GM19023 (cell line): Measurements from ENCODE around the gene IL31RA.

Experiments
- ATAC-seq: cut with Tn5 transposase; IDR thresholded peaks from one replicate; pipeline ENCODE4 v1.9.1; 2021; ENCODE audit warnings: mild to moderate bottlenecking, moderate library complexity; ENCODE audit not compliant: unreplicated experiment

IL31RA gene

DNA sequence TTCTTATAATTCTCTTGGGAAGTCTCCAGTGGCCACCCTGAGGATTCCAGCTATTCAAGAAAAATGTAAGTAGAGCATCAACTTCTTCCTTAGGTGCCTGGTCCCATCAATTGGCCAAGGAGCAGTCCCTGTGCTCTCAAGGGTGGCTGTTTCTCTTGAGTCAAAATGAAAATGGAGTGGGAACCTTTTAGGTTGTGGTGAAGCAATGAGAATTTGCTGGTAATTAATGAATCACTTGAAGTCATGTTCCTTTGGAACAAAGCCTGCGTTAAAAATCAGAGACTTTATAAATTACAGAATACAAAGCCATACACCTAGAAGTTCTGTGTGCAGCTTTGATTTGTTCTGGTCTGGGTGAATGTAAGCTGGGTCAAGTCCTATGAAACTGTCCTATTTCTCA lies 48.9 kb downstream of the IL31RA start:
- no peak for ATAC-seq

DNA sequence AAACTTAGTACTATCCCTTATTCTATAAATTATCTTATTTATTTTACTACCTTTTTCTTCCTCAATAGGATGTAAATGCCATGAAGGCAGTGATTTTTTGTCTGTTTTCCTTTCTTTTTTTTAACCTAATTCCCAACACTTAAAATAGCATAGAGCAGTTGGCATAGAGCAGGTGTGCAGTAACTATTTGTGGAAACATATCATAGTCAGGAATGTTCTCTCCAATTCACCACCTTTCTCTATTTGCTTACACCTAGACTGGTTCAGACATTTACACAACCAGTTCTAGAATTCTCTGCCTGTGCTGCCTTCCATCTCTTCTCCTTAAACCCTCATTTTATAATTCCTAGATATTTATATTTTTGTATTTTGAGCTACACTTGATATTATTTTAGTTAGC lies 49.6 kb downstream of the IL31RA start:
- no peak for ATAC-seq

DNA sequence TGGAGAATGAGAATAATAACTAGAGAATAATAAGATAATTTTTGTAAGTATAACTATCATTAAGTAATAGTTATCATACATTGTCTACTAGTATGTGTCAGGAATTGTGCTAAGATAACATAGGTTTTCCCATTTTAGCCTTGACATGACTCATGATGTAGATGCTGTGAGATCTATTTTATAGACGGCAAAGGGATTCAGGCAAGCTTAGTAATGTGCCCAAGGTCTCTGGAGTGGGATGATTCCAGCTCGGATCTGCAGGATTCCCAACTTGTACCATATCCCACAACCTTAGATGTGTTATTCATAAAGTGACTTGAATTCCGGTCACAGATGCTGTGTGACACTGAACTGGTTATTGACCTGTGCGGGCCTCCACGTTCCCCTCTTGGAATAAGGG lies 51.5 kb downstream of the IL31RA start:
- no peak for ATAC-seq

DNA sequence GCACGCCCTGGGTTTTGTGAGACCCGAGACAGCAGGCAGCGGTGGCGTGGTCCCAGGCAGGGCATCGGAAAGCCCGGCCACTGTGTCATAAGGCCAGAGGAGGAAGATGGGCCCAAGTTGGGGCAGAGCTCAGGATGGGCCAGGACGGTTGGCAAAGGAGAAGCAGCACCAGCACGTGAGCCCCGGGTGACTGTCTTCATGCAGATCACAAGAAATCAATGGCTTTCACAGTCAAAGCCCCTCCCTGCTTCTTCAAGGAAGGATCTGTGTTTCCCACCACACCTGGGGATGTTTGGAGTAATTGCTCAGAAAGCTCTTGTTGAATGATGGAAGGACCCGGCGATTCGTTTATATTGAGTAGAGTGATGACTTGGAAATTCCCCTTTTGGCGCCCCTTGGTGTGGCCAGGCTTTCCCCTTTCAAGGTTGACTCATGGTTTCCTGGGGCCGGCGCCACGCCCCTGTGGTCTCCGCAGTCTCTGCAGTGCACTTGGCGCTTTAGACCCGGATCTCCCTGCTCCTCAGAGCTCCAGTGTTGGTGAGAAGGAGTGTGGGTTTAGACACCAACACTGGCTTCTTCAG lies 52.1 kb downstream of the IL31RA start:
- peak; percentile 95 for ATAC-seq

GRCh38 chr5:55904152-55904551 lies 53.0 kb downstream of the IL31RA start:
- no peak for ATAC-seq

DNA sequence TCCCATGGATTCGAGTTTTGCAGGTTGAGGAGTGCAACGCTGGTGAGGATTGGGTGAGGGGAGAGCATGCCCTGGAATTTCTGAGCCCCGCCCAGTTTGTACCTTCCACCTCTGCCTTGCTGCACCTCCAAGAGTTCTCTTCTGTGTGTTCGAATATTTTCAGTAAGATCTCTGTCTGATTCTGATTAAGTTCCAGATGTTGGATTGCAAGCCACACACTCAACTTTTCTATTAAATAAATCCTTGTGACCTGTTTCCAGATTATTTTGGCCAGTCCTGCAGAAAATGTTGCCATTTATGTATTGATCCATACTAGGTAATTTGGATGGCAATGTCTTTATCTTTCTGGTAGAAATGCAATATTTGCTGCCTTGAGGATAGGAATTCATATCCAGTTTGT lies 54.1 kb downstream of the IL31RA start:
- ATAC-seq, result no peak

DNA sequence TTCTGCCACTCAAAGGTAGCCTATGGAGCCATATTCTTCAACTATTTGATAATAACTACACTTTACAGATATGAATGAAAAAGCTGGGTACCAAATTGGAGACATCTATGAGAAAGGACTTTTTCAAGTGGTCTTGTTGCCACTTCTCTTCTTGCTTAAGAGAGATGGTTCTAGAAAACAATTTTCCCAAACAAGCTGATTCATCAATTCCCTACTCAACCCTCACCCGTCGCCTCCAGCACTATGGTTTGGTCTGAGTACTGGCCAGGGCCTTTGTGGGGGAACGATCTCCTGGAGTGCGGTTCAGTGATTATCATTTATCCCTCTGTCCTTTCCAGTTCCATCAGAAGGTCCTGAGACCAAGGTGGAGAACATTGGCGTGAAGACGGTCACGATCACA lies 56.8 kb downstream of the IL31RA start:
- no peak for ATAC-seq

DNA sequence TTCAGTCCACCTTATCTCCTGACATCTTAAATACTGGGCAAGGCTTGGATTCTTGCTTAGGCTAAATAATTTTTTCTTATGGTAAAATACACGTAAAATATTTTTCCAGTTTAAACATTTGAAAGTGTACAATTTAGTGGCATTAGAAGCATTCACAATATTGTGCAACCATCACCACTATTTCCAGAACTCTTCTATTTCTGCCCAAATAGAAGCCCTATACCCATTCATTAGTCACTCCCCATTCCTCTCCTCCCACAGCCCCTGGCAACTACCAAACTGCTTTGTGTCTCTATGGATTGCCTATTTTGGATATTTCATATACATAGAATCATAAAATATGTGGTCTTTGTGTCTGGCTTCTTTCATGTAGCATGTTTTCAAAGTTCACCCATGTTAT lies 57.6 kb downstream of the IL31RA start:
- no peak for ATAC-seq

GRCh38 chr5:55911784-55912653 lies 60.9 kb downstream of the IL31RA start:
- no peak for ATAC-seq

DNA sequence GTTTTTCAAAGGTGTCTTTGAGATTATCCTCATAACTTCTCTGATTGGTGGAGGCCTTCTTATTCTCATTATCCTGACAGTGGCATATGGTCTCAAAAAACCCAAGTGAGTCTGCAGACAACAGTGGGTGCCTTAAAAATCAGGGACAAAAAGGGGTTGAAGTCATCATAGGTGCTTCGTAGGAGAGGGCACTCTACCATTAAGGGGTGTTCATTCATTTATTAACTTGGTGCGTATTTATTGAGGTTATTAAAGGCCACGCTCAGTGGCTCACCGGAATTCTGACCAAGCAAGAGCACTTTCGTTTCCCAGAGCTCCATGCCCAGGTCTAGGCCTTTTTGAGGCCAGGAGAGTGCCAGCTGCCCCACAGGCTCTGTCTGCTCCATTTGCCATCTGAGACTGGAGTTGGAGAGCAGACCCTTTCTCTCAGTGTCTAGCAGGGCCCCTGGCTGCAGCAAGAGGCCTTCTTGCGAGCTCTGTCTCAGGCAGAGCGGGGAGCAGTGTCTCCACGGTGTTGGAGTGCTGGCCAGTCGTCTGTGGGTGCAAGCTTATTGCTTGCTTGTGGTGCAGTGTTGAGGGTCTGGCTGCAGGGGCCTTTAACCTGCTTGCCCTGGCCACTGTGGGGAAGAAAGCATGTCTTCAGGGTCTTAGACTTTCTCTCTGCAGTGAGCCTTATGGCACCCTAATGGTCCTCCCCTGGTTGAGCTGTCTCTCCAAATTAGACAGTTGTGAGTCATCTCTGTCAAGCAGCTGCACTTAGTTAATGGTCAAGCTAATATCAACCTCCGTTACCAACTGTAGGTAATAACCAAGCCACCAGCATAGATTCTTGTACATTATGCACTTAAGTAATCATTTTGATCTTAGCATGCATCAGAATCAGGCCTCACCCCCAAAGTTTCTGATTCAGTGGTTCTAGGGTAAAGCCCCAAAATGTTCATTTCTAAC lies 62.6 kb downstream of the IL31RA start:
- ATAC-seq, result peak; percentile 95

DNA sequence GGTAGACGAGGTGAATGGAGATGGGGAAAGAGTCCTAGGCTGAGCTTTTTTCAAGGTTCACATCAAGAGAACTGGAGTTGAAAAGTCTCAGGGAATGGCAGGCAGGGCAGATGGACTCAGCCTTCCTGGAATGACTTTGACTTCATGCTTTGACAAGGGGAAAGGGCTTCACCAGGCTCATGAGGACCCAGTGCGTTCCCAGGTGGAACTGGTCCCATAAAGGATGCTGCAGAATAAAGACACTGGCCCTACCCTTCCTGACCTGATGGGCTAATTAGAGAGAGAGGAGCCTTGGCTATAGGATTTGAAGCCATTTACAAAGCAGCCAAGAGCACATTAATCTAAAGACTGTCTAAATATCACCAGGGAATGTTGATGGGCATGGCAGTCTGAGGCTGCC lies 63.8 kb downstream of the IL31RA start:
- no peak for ATAC-seq

GRCh38 chr5:55915783-55916182 lies 64.6 kb downstream of the IL31RA start:
- no peak for ATAC-seq

GRCh38 chr5:55916986-55917385 lies 65.8 kb downstream of the IL31RA start:
- ATAC-seq, result no peak

- ATAC-seq, result no peak
Observed at GRCh38 chr5:55917402-55918086, 66.4 kb downstream of the IL31RA start.

DNA sequence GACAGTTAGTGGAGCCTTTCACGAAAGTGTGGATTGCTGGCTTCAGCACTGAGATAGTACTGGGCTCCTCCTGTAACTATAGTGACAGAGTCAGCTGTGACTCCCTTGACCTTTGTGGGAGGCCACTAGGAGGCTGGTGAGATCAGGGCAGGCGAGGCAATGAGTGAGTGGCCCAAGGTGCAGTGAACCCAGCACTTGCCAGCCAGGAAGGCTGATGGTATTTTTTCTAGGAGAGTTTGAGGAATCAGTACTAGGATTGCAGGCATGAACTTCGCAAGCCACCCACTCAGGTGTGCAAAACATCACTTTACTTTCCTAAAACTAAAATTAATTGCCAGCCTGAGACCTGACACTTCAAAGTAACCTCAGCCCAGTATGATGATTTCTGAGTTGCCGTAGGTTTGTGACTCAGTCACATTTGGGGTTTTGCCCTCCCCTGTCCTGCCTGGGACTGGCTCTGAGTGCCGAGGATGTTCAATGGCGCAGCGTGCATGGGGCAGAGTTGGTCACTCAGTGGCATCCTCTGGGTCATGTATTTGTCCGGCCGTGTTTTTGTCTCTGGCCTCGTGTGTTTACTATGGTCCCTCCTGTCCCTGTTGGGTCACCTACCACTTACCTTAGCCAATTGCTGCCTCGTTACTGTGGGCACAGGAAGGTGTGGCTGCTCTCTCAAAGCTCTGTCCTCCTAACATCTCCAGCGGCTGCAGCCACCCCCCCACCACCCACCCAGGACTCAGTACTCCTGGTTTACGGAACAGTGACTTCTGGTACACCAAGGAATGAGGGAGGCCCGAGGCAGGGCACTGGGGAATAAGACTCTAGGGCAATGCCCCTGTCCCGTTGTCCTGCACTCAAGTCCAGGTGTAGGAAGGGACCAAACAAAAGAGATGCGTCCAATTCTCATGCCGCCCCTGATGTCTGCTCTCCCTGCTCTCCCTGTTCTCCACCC lies 67.2 kb downstream of the IL31RA start:
- ATAC-seq, result no peak

GRCh38 chr5:55919625-55920024 lies 68.5 kb downstream of the IL31RA start:
- ATAC-seq, result no peak

DNA sequence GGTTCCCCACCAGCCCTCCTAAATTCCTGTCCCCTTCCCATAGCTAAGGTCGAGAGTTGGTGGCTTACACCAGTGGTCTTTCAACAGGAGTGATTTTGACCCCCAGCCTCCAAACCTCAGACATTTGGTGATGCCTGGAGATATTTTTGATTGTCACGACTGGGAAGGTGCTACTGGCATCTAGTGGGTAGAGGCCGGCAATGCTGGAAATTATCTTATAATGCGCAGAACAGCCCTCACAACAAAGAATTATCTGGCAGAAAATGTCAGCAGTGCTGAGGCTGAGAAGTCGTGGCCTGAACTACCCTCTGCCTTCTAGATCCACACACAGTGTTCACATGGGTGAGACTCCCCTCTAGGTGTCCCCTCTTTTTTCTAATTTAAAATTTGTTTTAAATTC lies 69.6 kb downstream of the IL31RA start:
- no peak for ATAC-seq

DNA sequence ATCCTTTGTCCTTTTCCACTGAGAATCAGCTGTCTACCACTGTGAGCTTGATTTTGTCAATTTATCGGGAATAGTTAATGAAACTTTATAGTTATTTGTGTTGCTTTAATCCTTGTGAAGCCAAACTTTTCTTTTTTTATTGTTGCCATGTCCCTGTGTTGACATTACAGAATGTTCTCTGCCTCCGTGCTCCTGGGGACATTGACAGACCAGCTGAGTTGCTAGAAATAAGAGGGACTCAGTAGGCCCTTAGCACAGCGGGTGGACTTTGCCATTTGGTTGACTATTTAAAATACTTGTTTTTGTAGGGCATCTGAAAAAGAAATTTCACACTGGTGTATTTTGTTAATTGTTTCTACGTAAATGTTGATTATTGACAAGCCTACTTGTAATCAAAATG lies 70.5 kb downstream of the IL31RA start:
- no peak for ATAC-seq

- no peak for ATAC-seq
Observed at GRCh38 chr5:55923177-55923771, 72.1 kb downstream of the IL31RA start.
